NCI-H2196 (cell line): Measurements from ENCODE around the gene TCF4.
A peak's percentile ranks its signal among the peaks of the same experiment; 100 is the strongest.

ENCODE experiments used
- DNase-seq: peaks from one replicate; lab custom pipeline; 2025; ENCODE audit not compliant: unreplicated experiment; lab: John Stamatoyannopoulos, UW

Gene TCF4

DNA sequence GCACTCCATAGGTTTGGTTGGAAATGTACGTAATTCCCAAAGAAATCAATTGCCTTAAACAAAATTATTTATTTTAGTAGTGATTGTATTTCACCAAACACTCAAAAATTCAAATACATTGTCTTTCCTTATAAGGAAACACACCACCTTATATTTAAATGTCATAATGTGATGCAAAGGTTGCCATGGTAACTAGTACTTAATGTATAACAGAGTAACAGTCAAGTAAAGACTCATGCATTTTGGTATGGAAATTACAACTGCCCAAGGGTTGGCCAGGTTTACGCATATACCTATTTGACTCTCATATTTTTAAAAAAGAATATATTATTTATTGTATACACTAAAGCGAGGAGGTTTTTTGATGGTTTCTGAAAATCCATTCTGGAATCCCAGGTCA is 231.2 kb downstream of the TCF4 start:
- no peak for DNase-seq

DNA sequence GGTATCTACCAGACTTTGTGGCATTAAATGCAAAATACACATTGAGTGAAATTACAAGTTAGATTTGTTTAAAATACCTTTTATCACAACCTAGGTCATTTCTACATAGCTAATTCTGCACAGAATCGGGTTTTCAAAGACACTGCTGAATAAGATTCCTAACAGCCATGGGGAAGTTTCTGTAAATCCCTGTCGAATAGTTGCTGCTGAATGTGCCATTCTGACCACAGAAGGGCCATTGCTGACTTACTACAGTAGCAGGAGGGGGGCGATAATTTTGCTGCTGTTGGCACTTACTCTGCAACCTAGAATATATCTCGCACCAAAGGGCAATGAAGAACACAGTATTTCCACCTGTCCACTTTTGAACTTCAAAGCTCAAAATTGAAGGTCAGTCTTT is 232.8 kb downstream of the TCF4 start:
- DNase-seq: no peak

DNA sequence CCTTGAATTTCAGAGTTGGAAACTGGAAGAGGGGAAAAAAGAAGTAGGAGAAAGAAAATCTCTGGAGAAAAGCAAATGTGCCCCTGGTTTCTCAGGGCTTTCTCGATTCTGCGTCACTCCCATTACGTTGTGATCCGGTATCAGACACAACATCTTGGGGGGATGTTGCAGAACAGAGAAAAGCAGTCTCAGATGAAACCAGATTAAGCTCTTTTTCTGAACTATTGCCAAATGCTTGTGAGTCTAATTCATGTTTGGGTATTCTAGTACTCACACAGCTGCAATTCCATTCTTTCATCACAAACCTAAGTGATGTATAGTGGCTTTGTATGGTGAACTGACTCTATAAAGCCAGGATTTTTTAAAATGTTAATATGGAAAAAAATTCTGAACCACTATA is 233.2 kb downstream of the TCF4 start:
- DNase-seq: no peak

DNA sequence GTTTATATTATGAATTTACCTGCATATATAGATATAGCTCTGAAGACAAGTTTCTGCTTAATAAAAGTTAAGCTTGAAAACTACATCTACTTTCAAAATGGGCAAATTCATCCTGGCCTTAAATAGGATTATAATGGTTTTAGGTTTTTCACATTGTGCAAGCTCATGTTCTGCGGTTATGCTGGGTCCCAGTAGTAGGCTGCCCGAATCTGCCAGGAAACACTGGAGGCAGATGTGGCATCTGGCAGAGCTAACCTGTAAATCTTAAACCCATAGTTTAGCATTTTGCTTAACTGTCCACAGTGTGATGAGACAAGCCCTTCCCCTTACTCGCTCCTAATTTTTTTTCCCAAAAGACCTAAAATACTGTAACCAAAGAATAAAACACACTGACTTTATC is 234.2 kb downstream of the TCF4 start:
- DNase-seq: no peak

DNA sequence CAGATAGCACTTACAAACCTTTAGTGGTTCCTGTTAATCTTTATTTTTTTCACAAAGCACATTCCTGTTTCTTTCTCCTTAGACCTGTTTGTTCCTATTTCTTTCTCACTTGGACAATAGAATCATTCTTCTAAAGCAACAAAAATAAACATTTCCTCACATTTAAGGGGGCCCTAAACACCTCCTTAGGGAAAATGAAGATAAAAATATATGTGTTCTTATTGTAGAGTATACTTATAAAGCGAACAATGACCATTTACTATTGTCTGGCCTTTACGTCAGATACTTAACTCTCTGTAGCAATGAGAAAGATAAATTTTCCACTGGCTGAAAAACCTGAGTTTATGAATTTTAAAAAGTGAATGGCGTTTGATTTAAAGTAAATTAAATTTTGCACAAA is 234.6 kb downstream of the TCF4 start:
- DNase-seq: no peak

DNA sequence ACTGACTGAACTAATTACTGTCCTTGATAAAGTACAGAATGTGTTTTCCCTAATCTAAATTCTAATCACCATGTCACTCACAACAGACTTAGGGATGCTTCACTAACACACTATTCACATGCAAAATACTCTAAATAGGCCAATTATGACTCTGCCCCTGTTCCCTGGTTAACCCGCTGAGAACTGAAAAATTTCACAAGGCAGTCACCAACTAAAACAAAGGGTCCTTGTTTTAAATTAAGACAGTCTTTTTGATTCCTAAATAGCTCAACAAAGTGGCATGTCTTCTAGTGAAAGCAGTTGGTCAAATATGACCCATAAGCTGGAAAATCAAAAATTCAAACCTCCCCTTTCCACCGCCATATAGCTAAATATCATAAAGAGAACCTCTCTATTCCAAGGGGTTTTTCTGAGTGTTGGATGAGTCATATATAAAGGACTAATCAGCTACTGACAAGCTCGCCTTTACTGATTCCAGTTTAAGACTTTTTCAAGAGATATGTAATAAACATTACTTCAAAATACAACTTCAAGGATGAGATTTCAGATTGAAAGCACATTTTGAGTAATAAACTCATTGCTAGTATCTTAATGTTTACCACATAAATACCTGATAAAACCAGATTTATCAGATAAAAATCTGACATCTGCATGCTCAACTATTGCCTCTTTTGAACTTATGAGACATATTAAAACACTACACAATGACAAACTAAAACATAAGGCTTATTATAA is 235.8 kb downstream of the TCF4 start:
- no peak for DNase-seq

DNA sequence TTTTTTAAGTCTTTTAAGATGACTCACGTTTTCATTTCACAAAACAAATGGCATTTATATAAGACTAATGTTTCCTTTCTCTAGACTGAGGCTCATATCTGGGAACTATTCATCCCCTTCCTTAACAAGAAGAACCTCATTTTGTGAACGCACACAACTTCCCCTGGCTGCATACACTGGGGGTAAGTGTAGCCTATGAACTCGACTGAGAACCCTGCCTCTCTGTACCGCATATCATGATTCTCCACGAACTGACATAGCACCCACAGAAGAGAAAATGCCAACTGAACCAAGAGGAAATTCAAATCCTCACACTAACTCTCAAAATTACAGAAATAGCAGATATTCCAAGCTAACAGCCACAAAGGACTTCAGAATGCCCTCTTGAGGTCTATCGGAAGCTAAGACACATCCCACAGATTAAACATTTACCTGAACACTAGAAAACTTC is 236.7 kb downstream of the TCF4 start:
- no peak for DNase-seq

DNA sequence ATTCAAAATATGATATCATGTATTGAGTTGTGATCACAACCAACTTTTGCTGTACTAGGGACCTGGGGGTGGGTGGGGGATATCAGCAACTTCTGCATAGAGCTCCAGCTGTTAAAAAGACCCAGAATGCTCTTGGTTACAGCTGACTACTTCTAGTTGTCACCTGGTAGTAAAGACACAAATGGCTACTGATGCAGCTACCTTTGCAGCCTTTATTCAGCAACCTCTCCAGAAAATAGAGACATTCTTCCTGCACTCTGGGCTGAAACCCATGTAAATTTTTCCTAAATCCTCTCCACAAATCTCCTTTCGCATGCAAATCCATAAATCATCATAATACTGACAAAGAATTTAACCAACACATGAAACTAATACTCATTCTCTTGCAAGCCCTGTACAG is 238.3 kb downstream of the TCF4 start:
- no peak for DNase-seq

DNA sequence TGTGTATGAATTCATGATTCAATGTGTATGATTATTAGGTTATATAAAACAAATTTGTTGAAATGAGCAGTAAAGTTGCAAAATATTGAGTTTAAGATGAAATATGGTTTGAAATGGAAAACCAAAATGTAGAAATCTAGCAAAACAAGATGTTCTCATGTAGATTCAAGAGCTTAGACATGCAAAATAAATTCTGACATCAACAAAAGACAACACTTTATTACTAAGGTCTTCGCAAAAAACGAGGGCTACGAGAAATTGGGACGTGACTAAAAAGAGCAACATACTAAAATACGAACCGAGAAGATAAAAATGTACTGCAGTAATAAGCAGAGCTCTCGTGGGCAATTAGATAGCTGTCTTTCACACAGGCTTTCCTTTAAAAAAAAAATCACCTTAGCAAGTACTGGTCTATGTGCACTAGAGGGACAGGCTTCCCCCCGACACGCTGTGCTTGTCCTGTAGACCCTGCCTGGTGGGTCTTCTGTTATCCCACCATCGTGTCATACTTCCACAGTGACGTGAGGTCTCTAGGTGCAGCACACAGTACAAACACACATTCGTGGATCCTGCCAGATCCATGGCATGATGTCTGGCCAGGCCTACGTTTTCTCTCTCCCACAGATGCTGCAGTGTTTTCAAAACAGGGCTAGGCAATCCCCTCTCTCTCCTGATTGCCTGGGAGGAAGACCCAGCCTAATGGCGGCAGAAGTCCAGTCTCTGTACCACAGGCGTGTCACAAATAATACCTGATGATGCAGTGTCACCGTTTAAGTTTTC is 240.8 kb downstream of the TCF4 start:
- no peak for DNase-seq

DNA sequence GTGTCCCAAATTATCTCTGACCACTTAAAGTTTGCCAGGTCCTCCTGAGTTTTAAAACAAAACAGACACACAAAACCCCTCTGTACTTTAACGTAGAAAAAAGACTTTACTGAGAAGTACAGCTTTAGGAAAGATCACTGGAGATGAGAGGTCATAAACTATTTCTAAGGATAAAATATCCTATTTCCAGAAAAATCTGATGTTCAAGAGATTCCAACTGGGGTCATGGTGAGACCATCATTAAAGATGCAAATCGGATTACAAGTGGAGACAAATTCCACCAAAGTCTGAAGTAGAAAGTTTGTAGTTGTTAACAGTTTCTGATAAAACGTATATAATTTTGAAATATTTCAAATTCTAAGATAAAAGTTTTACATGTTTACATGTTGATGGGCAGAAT is 241.6 kb downstream of the TCF4 start:
- no peak for DNase-seq

DNA sequence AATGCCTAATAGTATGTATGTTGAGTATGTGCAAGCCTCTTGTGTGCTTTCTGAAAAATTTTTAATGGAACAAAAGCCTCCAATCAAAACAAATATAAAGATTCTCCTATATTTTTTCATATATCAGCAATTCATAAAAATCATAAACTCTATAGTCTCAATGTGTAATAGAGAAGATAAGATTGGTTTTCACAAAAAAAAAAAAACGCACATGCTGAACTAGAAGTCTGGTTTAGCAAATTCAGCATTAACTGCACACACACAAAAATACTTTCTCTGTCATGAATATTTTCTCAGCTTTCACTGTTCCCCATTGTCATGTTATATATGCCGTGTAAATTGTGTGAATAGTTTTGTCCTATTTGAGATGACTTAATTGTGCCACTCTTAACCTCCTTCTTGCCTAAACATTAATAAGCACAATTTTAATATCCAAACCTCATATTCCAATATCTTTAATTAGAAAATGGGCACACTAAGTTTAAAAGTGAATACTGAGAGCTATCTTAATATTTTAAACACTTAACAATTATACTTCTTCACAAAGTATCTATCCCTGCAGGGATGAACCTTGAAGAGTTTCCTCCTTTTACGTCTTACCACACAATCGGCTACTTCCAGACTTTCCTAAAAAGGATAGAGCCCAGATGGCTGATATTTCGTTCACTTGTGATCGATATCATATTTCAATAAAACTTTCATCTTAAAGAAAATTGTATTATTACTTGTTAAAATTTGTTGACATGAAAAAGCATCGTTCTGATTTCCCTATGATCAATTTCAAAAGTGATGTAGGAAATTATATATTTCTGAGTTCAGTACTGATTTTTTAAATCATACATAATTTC is 242.7 kb downstream of the TCF4 start:
- no peak for DNase-seq

DNA sequence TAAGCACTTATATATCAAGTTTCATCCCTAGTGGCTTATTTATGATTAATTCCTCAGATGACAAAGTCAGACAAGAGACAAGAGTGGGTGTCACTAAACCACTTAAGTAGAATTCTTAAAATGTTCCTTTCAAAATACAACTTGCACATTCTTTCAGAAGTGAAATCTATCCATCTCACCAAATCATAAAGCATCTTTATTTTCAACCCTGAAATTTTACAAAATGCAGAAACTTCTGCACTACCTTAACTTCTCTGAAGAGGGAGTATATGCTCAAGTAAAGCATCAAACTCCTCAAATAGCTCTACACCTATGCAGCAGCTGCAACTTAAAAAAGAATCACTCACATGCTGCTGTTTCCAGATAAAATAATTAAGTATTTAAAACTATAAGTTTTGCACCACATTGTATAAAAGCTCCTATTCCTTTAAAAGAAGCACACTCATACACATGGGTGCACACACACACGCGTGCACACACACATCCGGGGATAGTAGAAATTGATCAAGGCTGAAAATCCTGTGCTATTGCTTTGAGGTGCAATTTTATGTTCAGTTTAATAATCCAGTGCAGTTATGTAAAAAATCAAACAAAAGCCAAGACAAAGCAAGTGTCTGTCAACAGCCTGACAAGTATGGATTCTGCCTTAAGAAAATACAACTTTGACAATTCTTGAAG is 244.5 kb downstream of the TCF4 start:
- DNase-seq: peak; percentile 29

DNA sequence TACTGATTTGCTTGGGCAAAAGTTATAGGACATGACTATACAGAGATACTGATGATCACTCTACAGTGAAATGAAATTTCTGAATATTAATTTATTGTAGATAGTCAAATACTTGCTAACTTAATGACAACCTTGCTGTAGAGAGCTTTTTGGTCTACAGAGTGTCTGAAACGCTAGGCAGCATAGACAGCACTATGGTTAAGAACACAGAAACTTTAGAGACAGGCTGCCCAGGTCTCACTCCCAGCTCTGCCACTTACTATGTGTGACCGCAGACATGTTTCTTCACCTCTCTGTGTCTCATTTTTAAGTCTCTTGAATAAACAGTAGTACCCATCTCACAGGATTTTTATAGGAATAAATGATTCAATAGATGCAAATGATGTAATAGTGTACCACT is 247.0 kb downstream of the TCF4 start:
- DNase-seq: no peak

DNA sequence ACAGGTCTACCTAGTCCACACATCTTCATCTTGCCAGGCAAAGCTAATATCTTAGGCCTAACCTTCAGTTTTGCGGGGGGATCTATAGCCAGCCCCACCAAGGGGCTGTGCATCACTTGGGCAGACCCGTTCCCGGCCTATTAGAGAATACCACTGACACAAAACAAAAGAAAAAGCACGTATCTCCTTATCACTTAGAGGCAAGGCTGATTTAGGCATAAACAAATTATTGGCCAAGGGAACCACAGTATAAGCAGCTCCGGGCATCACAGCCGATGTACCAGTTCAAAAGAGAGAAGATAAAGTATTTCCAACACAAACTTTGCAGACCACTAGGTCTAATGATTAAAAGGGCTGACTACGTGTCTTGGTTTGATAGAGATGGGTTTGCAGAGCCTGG is 248.0 kb downstream of the TCF4 start:
- no peak for DNase-seq

DNA sequence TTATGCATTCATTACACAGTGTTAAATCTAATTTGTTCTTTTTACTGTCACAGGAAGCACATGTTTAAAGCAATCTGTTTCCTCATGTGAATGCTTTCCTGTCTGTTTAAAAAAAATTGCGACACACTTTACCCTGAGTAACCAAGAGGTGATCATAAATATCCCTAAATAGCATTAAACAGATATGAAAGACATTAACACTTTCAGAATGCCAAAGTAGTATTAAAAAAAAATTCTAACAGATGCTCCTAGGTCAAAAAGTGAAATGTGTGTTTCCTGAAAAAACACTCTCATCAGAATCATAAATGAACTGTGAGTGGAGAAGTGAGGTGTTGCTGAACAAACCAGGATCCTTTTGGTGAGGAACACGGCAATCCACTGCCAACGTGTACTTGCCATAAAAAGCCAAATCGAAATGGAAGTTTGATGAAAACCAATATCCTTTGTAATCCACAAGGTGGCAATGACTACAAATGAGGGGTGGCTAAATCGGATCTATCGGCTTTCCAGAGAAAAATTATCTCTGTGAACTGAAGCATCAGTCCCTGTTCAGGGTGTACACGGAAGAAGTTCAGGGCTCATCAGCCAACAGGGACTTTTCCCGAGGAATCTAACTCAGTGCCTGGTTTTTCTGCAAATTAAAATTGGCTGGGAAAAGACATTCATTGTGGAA is 248.9 kb downstream of the TCF4 start:
- no peak for DNase-seq

DNA sequence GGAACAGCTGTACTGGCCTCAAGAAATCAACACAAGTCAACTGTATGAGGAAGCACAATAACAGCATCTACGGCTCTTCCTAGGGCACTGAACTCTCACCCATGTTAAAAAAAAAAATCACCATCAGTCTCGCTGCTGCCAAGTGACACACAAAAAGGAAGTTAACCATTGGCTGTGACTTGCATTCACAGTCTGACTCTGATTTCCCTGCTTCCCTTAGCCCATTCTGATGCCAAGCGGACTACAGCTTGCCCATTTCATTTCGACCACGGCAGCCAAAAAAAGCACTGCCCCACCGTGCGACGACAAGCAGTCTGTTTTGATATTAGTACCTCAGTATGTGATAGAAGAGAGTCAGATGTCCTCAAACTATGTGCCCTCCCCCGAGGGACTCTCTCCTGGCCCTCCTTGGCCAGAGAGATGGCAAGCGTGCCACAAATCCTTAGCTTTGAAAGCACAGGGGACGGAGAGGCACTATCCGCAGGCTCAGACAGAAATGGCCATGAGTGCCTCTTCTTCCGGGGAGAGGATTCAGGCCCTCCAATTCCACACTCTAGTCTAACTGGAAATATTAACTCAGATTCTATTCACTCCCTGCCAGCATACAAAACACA is 250.0 kb downstream of the TCF4 start:
- DNase-seq: no peak

DNA sequence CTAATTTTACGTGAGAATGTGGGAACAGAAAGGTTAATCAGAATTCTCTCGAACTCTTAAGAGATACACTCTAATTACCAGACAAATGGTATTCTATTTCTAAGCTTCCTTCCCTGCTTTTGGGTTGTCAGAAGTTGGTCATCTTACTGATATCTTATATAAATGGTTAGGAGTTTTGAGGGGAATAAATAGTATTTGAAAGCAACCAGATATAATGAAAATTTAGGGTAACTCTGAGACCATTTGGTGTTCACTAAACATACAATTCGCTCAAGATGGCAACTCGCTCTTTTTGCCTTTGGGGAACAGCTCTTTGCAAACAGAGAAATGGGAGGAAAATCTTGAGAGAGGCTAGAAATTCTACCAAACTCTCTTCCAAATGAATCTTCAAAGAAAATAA is 250.9 kb downstream of the TCF4 start:
- no peak for DNase-seq

DNA sequence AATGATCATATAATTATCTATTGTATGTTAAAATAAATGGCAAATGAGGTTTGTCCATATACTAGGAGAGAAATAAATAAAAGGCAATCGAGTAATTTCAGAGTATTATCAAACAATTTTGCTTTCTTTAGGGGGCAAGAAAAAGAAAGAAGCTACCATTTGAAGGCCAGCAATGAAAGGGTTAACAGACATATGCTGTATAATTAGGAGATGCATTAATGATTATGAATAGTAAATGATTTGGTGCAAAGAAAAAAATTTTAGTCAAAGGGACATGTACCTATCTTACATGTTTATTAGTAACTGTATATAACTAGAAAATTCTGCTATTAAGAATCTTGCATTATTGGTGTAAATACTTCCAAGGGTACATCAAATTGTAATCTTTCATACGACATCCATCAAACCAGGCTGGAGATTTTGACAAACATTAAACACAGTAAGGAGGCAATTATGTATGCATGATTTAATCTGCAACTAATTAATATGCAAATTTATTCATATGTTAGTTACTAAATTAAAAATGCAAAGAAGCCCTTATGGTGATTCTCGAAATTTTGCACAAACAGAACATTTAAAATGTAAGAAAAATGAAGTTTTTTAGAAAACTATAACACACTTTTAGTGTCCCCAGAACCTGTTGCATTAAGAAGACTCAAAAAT is 251.4 kb downstream of the TCF4 start:
- DNase-seq: no peak

DNA sequence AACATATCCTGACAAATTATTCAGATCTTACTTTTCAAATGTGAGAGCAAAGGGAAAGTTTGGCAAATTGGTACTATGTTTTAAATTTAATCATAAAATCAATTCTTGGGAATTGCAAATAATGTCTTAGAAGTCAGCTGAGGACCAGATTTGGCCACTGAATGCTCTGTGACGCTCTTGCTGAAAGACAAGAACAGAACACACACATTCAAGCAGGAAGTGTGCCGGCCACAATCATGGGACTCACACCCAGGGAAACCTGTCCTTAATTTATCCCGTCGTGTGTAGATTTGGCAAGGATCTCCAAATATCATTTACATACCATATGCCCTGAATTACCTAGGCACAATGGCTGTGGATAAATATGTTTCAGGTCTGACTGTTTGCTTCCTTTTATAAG is 253.1 kb downstream of the TCF4 start:
- DNase-seq: no peak

DNA sequence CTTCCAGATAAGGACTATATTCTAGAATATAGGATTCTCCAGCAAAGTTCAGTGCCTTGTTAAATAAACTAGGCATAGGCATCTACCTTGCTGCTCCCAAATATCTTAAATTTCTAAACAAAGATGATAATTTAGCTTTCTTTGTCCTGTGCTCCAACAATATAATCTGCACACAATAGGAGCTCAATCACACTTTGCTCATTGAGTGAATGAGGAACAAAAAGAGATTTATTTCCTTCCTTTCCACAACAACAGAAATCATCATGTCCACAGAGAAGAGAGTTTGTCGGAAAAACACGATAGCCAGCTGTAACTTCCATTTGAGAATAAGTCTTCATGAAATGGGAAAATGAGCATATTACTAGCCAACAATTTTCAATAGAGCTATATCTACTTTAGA is 256.7 kb downstream of the TCF4 start:
- DNase-seq: no peak
